ENCODE data around the gene MRPL23.

Gene MRPL23

DNA sequence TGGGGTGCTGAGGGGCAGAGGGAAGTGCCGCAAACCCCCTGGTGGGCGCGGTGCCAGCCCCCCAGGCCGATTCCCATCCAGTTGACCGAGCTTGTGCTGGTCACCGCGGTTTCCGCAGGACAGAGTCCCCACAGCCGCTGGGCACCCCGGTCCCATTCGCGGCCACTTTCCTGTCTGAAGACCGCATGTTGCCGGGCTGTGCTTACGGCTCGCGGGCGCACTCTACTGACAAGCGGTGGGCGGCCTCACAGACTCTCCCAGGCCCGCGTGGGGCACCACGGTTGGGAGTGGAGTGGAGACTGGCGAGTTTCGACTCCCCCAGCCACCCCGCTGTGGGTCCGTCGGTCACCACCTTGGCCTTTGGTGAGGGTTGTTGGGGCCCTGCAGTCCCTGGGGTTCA, 51.2 kb downstream of the MRPL23 start:
- DNase-seq = no peak

DNA sequence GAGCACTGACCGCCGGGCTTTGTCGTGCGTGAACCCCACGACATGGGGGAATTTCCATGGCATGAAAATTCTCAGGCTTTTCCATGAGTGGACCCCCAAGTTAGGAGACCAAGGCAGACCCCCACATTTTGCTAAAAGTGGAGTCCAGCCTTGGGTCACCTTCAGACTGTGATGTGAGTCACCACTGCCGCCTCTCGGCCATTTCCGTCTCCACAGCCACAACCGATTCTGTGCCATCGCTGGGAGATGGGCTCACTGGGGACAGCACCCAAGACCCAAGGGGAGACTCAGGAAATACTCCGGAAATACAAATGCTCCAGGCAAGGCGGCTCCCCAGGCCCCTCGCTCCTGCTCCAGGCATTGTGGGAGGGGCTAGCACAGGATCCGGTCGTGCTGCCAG, 51.7 kb downstream of the MRPL23 start:
- no peak for DNase-seq

DNA sequence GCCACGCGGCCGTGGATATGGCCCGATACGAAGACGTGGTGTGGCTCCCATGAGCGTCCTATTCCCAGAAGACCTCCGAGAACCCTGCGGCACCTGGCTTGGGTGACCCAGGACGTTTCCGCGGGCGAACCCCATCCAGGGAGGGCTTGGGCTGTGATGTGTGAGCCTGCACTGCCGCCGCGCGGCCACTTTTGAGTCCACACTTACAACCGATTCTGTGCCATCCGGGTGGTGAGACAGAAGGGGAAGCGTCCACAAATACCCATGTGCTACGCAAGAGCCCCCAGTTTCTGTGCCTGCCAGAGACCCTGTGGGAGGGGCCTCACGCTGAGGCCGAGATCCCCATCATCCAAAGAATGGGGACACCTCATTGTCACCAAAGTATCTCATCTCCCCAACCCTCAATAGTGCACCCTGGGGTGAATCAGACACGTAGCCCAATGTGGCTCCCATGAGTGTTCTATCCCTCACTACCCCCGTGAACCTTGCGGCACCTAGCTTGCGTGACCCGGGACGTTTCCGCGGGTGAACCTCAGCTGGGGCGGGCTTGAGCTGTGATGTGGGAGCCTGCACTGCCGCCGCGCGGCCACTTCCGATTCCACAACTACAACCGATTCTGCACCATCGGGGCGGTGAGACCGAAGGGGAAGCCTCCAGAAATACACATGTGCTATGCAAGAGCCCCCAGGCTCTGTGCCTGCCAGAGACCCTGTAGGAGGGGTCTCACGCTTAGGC, 55.1 kb downstream of the MRPL23 start:
- no peak for DNase-seq

DNA sequence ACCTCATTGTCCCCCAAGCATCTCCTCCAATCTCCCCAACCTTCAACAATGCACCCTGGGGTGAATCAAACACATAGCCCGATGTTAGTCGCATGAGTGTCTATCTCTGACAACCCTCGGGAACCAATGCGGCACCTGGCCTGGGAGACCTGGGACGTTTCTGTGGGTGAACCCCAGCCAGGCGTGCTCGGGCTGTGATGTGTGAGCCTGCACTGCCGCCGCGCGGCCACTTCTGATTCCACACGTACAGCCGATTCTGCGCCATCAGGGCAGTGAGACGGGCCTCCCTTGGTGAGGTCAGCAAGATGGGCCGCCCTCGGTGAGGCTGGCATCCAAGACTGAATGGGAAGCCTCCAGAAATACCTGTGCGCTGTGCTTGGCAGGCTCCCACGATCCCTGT, 55.7 kb downstream of the MRPL23 start:
- DNase-seq = no peak

DNA sequence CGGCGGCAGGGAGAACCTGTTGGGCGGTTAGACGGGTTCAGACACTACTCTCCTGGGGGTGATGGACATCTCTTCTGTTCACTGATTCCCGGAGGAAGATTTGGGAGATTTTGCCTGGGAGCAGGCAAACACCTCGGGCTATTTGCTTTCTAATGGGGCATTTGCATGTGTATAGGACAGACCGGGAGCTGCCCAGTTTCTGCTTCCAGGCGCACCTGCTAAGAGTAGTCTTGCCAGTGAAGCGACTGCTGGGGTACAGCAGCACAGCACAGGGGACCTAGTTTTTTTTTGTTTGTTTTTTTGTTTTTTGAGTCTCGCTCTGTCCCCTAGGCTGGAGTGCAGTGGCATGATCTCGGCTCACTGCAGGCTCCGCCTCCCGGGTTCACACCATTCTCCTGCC, 57.3 kb downstream of the MRPL23 start:
- DNase-seq = no peak
